HepG2 (cell line): ENCODE measurements around the gene UBR3. TPM values are rescaled to one million over a fixed set of nuclear protein-coding genes. Genes with fewer than 3 reads are reported as not detected.
A peak's percentile ranks its signal among the peaks of the same experiment; 100 is the strongest.

Experiments used
- ATAC-seq: fragments of 200-7000 bp; cut with Tn5 transposase; 3 replicates; pipeline ENCODE4 v1.9.1; 2020; ENCODE audit warnings: mild to moderate bottlenecking, moderate library complexity
- BruUV-seq: library from RNA; stranded (reverse); fragments of 400-500 nt; replicated peaks from 2 replicates; lab custom pipeline; 2021; lab: Mats Ljungman, UMichigan
- CTCF ChIA-PET: fragments of 300-600 bp; formaldehyde crosslinking; extraction: SDS; loops from one replicate; lab custom pipeline; 2021; ENCODE audit warnings: low total read pairs, inconsistent platforms, low intra/inter-chr PET ratio; lab: Yijun Ruan, JAX
- POLR2A ChIA-PET: fragments of 350-600 bp; sonication (Branson Sonifier 250); formaldehyde crosslinking; loops from one replicate; lab custom pipeline; 2020; ENCODE audit warnings: antibody characterized with exemption, inconsistent platforms; lab: Yijun Ruan, JAX
- DNase-seq: peaks from one replicate; pipeline ENCODE4 v3.0.0-alpha.2; 2015; ENCODE audit warnings: low spot score
- FAIRE-seq: peaks from 3 replicates; lab custom pipeline; 2011; peaks lifted over from hg19 to GRCh38; lab: Jason Lieb, UNC
- H2AFZ ChIP-seq: one replicate; pipeline ENCODE4 v1.6.1; 2011; ENCODE audit warnings: low read length, inconsistent platforms
- H3K27ac ChIP-seq: fragments of 300-600 bp; 3 replicates; pipeline ENCODE4 v1.8.0; 2011; ENCODE audit warnings: mixed run types, mild to moderate bottlenecking, mixed read lengths, low read length, inconsistent platforms; ENCODE audit not compliant: insufficient read depth; ENCODE audit errors: extremely low read length
- H3K27me3 ChIP-seq, 2 experiments: fragments of 200-600 bp in 1 of 2; 2 replicates in 1 of 2; 3 replicates in 1 of 2; pipeline versions ENCODE4 v1.6.0 to v1.8.0; 2011; ENCODE audit warnings: low read length in 2 of 2, mild to moderate bottlenecking in 2 of 2, moderate library complexity in 2 of 2, inconsistent platforms in 1 of 2; ENCODE audit not compliant: insufficient read depth in 2 of 2, control insufficient read depth in 1 of 2
- H3K36me3 ChIP-seq, 2 experiments: fragments of 200-600 bp in 1 of 2; replicated peaks in 1 of 2; 2 replicates in 1 of 2; 3 replicates in 1 of 2; pipeline versions ENCODE4 v1.5.1 to v1.8.0; 2011; ENCODE audit warnings: low read length in 2 of 2, inconsistent platforms in 1 of 2; ENCODE audit not compliant: insufficient read depth in 2 of 2, control insufficient read depth in 1 of 2
- H3K4me1 ChIP-seq: 2 replicates; pipeline ENCODE4 v1.5.1; 2012; ENCODE audit warnings: low read length, inconsistent platforms; ENCODE audit not compliant: insufficient read depth
- H3K4me2 ChIP-seq: 2 replicates; pipeline ENCODE4 v1.6.0; 2011; ENCODE audit warnings: low read depth, low read length, inconsistent platforms
- H3K4me3 ChIP-seq, 3 experiments: fragments of 200-600 bp in 1 of 3; sonication (generic), shearing (Covaris generic) in 1 of 3; replicated peaks in 1 of 3; 2 replicates each; pipeline ENCODE4 v1.5.1; 2011 to 2016; ENCODE audit warnings: low read length in 3 of 3, inconsistent platforms in 2 of 3, low read depth in 2 of 3, mild to moderate bottlenecking in 2 of 3, control low read depth in 1 of 3, mixed read lengths in 1 of 3; ENCODE audit not compliant: insufficient read depth in 1 of 3
- H3K79me2 ChIP-seq: one replicate; pipeline ENCODE4 v1.6.1; 2011; ENCODE audit warnings: low read length, inconsistent platforms; ENCODE audit not compliant: insufficient read depth
- H3K9ac ChIP-seq: 2 replicates; pipeline ENCODE4 v1.6.0; 2011; ENCODE audit warnings: mild to moderate bottlenecking, low read depth, low read length, inconsistent platforms; ENCODE audit not compliant: insufficient read depth
- H3K9me3 ChIP-seq: 2 replicates; pipeline ENCODE4 v1.5.1; 2012; ENCODE audit warnings: mild to moderate bottlenecking, low read length
- H4K20me1 ChIP-seq: 2 replicates; pipeline ENCODE4 v1.6.0; 2011; ENCODE audit warnings: inconsistent platforms, mild to moderate bottlenecking, low read length, moderate library complexity; ENCODE audit not compliant: insufficient read depth
- HES4 ChIP-seq: sonication (generic); formaldehyde crosslinking; IDR thresholded peaks from 2 replicates; pipeline ENCODE4 v1.9.0; 2021; ENCODE audit warnings: mild to moderate bottlenecking, missing genetic modification reagents, borderline replicate concordance
- HNF4G ChIP-seq, 2 experiments: sonication (generic) in 1 of 2; formaldehyde crosslinking in 1 of 2; IDR thresholded peaks; 2 replicates each; pipeline versions ENCODE4 v1.4.0 to v1.6.1; 2011 to 2020; ENCODE audit warnings: borderline replicate concordance in 2 of 2, low read depth in 2 of 2, mild to moderate bottlenecking in 2 of 2, low read length in 1 of 2, missing genetic modification reagents in 1 of 2, moderate library complexity in 1 of 2
- RARG ChIP-seq: sonication (generic); formaldehyde crosslinking; IDR thresholded peaks from 2 replicates; pipeline ENCODE4 v1.4.0; 2020; ENCODE audit warnings: low read depth, mild to moderate bottlenecking, missing genetic modification reagents
- REL ChIP-seq: sonication (generic); formaldehyde crosslinking; conservative IDR thresholded peaks from 2 replicates; pipeline ENCODE4 v1.8.0; 2022; ENCODE audit warnings: mild to moderate bottlenecking, missing genetic modification reagents, moderate library complexity
- SAP130 ChIP-seq: IDR thresholded peaks from 2 replicates; pipeline ENCODE4 v1.6.1; 2016; ENCODE audit warnings: low read depth
- SMARCE1 ChIP-seq: fragments of 450-650 bp; IDR thresholded peaks from 2 replicates; pipeline ENCODE4 v1.6.1; 2017; ENCODE audit warnings: borderline replicate concordance
- SOX13 ChIP-seq, 3 experiments: fragments of 450-650 bp in 1 of 3; sonication (generic) in 1 of 3; formaldehyde crosslinking in 1 of 3; IDR thresholded peaks in 2 of 3; conservative IDR thresholded peaks in 1 of 3; 2 replicates each; pipeline versions ENCODE4 v1.5.0 to v1.6.1; 2016 to 2020; ENCODE audit warnings: antibody characterized with exemption in 1 of 3, mild to moderate bottlenecking in 1 of 3, missing compliant biosample characterization in 1 of 3, missing genetic modification reagents in 1 of 3, moderate library complexity in 1 of 3
- YEATS2 ChIP-seq: sonication (generic); formaldehyde crosslinking; IDR thresholded peaks from 2 replicates; pipeline ENCODE4 v1.4.0; 2020; ENCODE audit warnings: missing genetic modification reagents, borderline replicate concordance
- WGBS: methylation state at CpG from one replicate; pipeline ENCODE4 v1.1.6; 2017; ENCODE audit warnings: low lambda C conversion rate; 5-methylcytosine and 5-hydroxymethylcytosine counted together
- in situ Hi-C: cut with HindIII; loops from 2 replicates; pipeline ENCODE4 v1.10.0; 2017; ENCODE audit warnings: low pct_unique_long_range_greater_than_20kb; ENCODE audit not compliant: extremely low pct_ligation_motif_present
- intact Hi-C: fragments of 100-400 bp; cut with micrococcal nuclease; formaldehyde crosslinking; loops from one replicate; pipeline ENCODE4 v1.10.0; 2022; ENCODE audit not compliant: unreplicated experiment
- polyA plus RNA-seq, 8 experiments: library from polyadenylated mRNA; depleted of rRNA in 3 of 8; stranded (reverse) in 7 of 8; unstranded in 1 of 8; fragments of >200 nt; fragmentation: Illumina TruSeq in 4 of 8; extraction: Trizol in 4 of 8; gene quantifications; 2 replicates each; pipeline versions ENCODE4 v1.2.1 to v1.2.3, GENCODE V29; 2011 to 2016; ENCODE audit warnings: low read depth in 4 of 8, missing spikeins in 1 of 8, mixed read lengths in 1 of 8; ENCODE audit not compliant: insufficient read depth in 1 of 8
- total RNA-seq, 5 experiments: library from RNA; depleted of rRNA; stranded (reverse); fragments of >200 nt; fragmentation: Illumina TruSeq; extraction: Trizol; gene quantifications; 2 replicates each; pipeline ENCODE4 v1.2.3, GENCODE V29; 2016; ENCODE audit warnings: low read depth in 1 of 5
- TF ChIP-seq, protein P1 (sequence below): IDR thresholded peaks from 2 replicates; pipeline ENCODE4 v1.6.1; 2016; ENCODE audit warnings: low read depth, borderline replicate concordance
- TF ChIP-seq, protein P2 (sequence below): sonication (generic); formaldehyde crosslinking; IDR thresholded peaks from 2 replicates; pipeline ENCODE4 v1.9.0; 2021; ENCODE audit warnings: missing genetic modification reagents, mild to moderate bottlenecking, borderline replicate concordance

The UBR3 gene
- total and polyA plus RNA-seq, 2 of the 13 experiments (the other 11 are each of a cell fraction or from before 2014, with no cell fraction given), result 15.1 to 28.0 TPM

- TF ChIP-seq, protein P1, sequence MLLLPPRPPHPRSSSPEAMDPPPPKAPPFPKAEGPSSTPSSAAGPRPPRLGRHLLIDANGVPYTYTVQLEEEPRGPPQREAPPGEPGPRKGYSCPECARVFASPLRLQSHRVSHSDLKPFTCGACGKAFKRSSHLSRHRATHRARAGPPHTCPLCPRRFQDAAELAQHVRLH (CRISPR knock-in tag), result peak; percentile 35; the same call in 1 of the 2 replicates
- TF ChIP-seq SMARCE1, result 0 out of 2 replicates have a peak, but pooled peaks have one; percentile 22
- TF ChIP-seq, protein P2, sequence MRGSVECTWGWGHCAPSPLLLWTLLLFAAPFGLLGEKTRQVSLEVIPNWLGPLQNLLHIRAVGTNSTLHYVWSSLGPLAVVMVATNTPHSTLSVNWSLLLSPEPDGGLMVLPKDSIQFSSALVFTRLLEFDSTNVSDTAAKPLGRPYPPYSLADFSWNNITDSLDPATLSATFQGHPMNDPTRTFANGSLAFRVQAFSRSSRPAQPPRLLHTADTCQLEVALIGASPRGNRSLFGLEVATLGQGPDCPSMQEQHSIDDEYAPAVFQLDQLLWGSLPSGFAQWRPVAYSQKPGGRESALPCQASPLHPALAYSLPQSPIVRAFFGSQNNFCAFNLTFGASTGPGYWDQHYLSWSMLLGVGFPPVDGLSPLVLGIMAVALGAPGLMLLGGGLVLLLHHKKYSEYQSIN (CRISPR knock-in tag), result 0 out of 2 replicates have a peak, but pooled peaks have one; percentile 71
- peak; percentile 94; the same call in 1 of the 2 replicates for TF ChIP-seq HES4 (CRISPR knock-in tag)
- TF ChIP-seq YEATS2 (CRISPR knock-in tag), result peak; percentile 70; the same call in 1 of the 2 replicates
- peak; percentile 88; the same call in 1 of the 2 replicates for TF ChIP-seq REL
- 0 out of 2 replicates have a peak, but pooled peaks have one; percentile 47 for TF ChIP-seq HNF4G (IDR thresholded peaks at IDR 0.05; ENCODE audit: borderline replicate concordance, low read depth, low read length)
- TF ChIP-seq HNF4G (CRISPR knock-in tag; IDR thresholded peaks at IDR 0.05; ENCODE audit: borderline replicate concordance, low read depth), result no peak
These were observed at the start of gene UBR3 (continued) for GRCh38 chr2:169827272-169828140.

GRCh38 chr2:169778446-169778845, 48.8 kb upstream of the UBR3 start:
- in situ Hi-C loops (loop anchor here (5.0 kb wide), 1 partner anchor 331 kb away; no protein-coding TSS in a partner anchor), intact Hi-C loops (no loop called here)
- Histone ChIP-seq H4K20me1 (no peaks in the 10 kb centered on the region), H3K9me3 (no peaks in the 10 kb centered on the region), H2AFZ (no peak overlapping the region), H3K4me2 (0 out of 2 replicates have a peak overlapping the region, but pooled peaks have one; percentile 1), H3K79me2 (no peaks in the 10 kb centered on the region), H3K36me3 (no peaks in the 10 kb centered on the region), H3K27ac (no peak overlapping the region), H3K4me1 (peaks cover 29% of the 10 kb centered on the region), H3K27me3 (no peaks in the 10 kb centered on the region), H3K4me3 (no peak overlapping the region), H3K9ac (no peak overlapping the region)
- peak; percentile 28 for DNase-seq
- no peak for TF ChIP-seq RARG
- TF ChIP-seq SAP130 (CRISPR knock-in tag), result 0 out of 2 replicates have a peak, but pooled peaks have one; percentile 20
- TF ChIP-seq SOX13 (IDR thresholded peaks at IDR 0.05), result no peak
- TF ChIP-seq SOX13 (CRISPR knock-in tag; conservative IDR thresholded peaks at IDR 0.05 in 1 of 2, IDR thresholded peaks at IDR 0.05 in 1 of 2), result peak in 1 of 2 experiments; percentile 22; a peak in 1 of 4 replicates
- no peak for FAIRE-seq
- no peak for ATAC-seq
- CTCF ChIA-PET, result interaction anchor here (0.7 kb wide), 1 partner anchor 103 kb away, joined by 3 read pairs; no protein-coding TSS in a partner anchor
- POLR2A ChIA-PET, result no interaction called here
- 58% methylated on average over 3 of the region's 3 CpGs for WGBS
- no TSS peak for BruUV-seq
